Omental fat pad (tissue), 4 donors: Measurements from ENCODE around the gene CLPSL2. TPM values are rescaled to one million over a fixed set of nuclear protein-coding genes. Genes with fewer than 3 reads are reported as not detected.

ENCODE experiments used
- ATAC-seq: fragments of 150-250 bp; one replicate; pipeline ENCODE4 v1.9.1; 2016; ENCODE audit warnings: mild to moderate bottlenecking, moderate library complexity; ENCODE audit not compliant: low FRiP score
- DNase-seq: peaks from one replicate; pipeline ENCODE4 v3.0.0-alpha.2; 2019; ENCODE audit warnings: low spot score
- total RNA-seq, 4 donors: library from RNA; depleted of rRNA; stranded (reverse); fragments of >200 nt; gene quantifications; one replicate each; pipeline ENCODE4 v1.1.0, GENCODE V29; 2016
- TF ChIP-seq, protein P1 (sequence below), 3 donors: fragments of 450-650 bp; IDR thresholded peaks; one replicate each; pipeline ENCODE4 v1.5.1; 2016 to 2017; ENCODE audit warnings: antibody characterized with exemption in 3 of 3, mild to moderate bottlenecking in 3 of 3, moderate library complexity in 2 of 3

The CLPSL2 gene
- total RNA-seq, 4 donors from 2014 or later: not detected

DNA sequence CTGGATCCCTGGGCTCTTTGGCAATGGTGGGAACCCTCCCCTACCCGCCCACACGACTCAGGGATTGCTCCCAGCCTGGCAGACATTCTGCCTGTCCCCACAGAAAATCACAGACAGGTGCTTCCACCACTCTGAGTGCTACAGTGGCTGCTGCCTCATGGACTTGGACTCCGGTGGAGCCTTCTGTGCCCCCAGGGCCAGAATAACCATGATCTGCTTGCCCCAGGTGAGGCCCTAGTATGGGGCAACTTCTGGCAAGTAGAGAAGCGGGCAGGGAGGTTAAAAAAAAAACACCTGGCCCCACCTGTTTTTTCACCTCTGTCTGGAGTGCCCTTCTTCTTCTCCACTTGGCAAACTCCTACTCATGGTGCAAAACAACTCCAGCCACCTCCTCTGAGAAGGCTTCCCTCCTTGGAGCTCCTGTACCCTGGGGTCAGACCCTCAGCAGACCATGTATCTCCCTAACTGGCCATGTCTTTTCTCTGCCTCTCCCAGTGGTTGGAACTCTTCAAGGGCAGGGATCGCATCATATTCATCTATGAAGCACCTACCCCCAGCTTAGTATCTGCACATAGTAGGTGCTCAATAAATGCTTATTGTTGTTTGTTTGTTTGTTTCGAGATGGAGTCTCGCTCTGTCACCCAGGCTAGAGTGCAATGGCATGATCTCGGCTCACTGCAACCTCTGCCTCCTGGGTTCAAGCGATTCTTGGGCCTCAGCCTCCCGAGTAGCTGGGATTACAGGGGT lies 1.1 kb downstream of the CLPSL2 start:
- DNase-seq (no peak), ATAC-seq (no peak)
- TF ChIP-seq, protein P1, sequence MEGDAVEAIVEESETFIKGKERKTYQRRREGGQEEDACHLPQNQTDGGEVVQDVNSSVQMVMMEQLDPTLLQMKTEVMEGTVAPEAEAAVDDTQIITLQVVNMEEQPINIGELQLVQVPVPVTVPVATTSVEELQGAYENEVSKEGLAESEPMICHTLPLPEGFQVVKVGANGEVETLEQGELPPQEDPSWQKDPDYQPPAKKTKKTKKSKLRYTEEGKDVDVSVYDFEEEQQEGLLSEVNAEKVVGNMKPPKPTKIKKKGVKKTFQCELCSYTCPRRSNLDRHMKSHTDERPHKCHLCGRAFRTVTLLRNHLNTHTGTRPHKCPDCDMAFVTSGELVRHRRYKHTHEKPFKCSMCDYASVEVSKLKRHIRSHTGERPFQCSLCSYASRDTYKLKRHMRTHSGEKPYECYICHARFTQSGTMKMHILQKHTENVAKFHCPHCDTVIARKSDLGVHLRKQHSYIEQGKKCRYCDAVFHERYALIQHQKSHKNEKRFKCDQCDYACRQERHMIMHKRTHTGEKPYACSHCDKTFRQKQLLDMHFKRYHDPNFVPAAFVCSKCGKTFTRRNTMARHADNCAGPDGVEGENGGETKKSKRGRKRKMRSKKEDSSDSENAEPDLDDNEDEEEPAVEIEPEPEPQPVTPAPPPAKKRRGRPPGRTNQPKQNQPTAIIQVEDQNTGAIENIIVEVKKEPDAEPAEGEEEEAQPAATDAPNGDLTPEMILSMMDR (IDR thresholded peaks at IDR 0.05): no peak

DNA sequence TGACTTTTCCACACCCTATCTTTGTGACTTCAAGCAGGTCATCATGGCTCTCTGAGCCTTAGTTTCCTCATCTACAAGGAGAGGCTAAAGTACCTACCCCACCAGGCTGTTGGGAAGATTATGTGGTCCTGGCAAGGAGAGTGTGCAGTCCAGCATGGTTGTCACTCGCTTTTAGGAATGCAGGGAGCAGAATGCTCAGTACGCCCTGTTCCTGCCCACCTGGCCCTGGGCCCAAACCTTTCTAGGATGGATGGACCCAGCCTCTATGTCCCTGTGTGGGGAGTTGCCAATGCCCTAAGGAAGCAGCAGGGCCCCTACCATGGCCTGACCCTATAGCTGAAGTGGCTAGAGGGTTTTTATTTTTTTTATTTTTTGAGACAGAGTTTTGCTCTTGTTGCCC lies 2.0 kb downstream of the CLPSL2 start:
- no peak for ATAC-seq
- no peak for DNase-seq
- TF ChIP-seq, protein P1 (IDR thresholded peaks at IDR 0.05): no peak

DNA sequence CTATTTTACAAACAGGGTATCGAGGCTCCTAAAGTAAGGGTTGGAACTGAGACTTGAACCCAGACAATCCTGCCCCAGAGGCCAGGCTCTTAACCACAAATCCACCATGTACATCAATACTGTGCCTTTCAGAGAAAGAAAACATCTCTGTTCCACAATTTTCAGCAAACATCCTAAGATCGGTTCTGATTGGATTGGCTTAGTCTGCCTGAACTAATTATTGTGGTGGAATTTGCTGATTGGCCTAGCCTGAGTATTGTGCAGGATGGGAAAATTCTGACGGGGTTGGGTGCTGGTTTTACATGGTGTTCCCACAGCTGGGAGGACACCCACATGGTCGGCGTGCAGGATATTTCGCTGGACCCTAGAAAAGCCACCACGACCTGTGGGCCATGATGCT lies 4.3 kb downstream of the CLPSL2 start, which contains the start of gene CLPSL1:
CLPSL1 (plus strand) TSS at position 301 of the 400 bp plus-strand sequence; CDS start at position 393, 92 bp downstream.
- DNase-seq: no peak

DNA sequence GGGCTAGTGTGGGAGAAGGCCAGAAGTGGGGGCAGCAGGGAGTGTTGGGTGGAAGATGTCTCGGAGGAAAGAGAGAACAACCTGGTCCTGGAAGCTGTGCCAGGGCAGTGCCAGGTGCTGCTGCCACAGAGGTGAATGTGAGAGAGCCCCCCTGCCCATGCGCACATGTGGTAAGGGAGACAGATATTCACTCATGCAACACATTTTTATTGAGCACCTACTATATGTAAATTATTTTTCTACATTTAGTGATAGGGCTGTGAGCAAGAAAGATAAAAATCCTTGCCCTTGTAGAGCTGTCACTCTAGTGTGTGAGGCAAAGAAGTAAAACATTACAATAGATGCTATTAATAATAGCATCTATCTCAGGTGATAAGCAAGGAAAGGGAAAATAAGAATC lies 4.9 kb downstream of the CLPSL2 start:
- no peak for DNase-seq
- no peak for ATAC-seq
- TF ChIP-seq, protein P1 (IDR thresholded peaks at IDR 0.05): no peak

More for the DNA sequence above, 4.3 kb downstream of the CLPSL2 start, which contains the start of gene CLPSL1:
- TF ChIP-seq, protein P1 (IDR thresholded peaks at IDR 0.05): no peak
- no peak for ATAC-seq

DNA sequence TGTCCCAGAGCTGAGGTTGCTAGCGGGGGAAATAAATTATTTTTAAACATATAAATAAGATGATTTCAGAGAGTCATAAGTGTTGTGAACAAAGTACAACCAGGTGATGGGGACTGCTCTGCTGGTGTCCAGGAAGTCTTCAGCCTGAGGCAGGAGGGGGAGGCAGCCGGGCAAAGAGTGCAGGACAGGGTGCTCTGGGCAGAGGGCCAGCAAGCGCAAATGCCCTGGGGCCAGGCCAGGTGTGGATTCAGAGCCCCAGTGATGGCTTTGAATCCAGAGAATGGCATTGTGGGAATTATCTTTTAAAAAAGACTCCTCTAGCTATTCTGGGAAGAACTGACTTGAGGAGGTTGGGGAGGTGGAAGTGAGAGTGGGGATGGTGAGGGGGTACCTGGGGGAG lies 6.0 kb downstream of the CLPSL2 start:
- TF ChIP-seq, protein P1 (IDR thresholded peaks at IDR 0.05): no peak
- DNase-seq (no peak), ATAC-seq (no peak)

DNA sequence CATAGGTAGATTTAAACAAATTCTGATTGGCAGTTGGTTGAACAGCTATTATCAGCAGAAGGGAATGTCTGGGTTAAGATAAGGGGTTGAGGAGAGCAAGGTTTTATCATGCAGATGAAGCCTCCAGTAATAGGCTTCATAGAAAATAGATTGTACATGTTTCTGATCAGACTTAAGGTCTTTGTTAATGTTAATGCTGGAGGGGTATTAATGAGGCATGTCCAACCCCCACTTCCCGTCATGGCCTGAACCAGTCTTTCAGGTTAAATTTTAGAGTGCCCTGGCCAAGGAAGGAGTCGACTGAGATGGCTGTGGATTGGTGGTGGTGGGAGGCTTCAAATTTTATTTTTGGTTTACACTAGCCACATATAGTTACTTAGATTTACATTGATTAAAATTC lies 7.8 kb downstream of the CLPSL2 start:
- TF ChIP-seq, protein P1 (IDR thresholded peaks at IDR 0.05): no peak
- no peak for DNase-seq
- ATAC-seq: no peak

DNA sequence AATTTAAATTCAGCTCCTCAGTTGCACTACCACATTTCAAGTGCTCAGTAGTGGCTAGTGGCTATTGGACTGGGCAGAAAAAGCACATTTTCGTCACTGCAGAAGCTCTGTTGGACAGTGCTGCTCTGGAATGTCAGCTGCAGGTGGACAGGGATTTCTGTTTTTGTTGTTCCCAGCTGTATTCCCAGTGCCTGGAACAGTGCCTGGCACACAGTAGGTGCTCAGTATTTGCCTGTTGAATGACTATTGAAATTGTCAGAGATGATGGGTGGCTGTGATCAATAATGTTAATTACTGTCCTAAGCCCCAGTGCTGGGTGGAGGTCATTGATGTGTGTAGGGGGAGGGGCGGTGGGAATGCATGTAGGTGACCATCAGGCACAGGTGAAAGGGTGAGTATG lies 9.9 kb downstream of the CLPSL2 start:
- TF ChIP-seq, protein P1 (IDR thresholded peaks at IDR 0.05): no peak
- ATAC-seq: no peak
- DNase-seq: no peak
